Measurements from ENCODE around the gene ARHGEF37.

The ARHGEF37 gene

GRCh38 chr5:149680810-149681221 lies 99.5 kb downstream of the ARHGEF37 start:
- TF ChIP-seq CTCF (IDR thresholded peaks at IDR 0.05; ENCODE audit: low read depth, low read length), result no peak
- DNase-seq (ENCODE audit: extremely low read depth, low read depth), result no peak

- no peak for TF ChIP-seq CTCF (IDR thresholded peaks at IDR 0.05; ENCODE audit: low read depth, low read length)
- no peak for DNase-seq (ENCODE audit: extremely low read depth, low read depth)
Measured at GRCh38 chr5:149681252-149681651, 100.0 kb downstream of the ARHGEF37 start.

- no peak for DNase-seq (ENCODE audit: extremely low read depth, low read depth)
- no peak for TF ChIP-seq CTCF (IDR thresholded peaks at IDR 0.05; ENCODE audit: low read depth, low read length)
Measured at GRCh38 chr5:149681922-149682321, 100.6 kb downstream of the ARHGEF37 start.

- TF ChIP-seq CTCF (IDR thresholded peaks at IDR 0.05; ENCODE audit: low read depth, low read length), result no peak
- DNase-seq (ENCODE audit: extremely low read depth, low read depth), result no peak
Measured at GRCh38 chr5:149682532-149683075, 101.3 kb downstream of the ARHGEF37 start.

- no peak for TF ChIP-seq CTCF (IDR thresholded peaks at IDR 0.05; ENCODE audit: low read depth, low read length)
- DNase-seq (ENCODE audit: extremely low read depth, low read depth), result no peak
Measured at GRCh38 chr5:149683964-149684363, 102.7 kb downstream of the ARHGEF37 start.

GRCh38 chr5:149684371-149684770 lies 103.1 kb downstream of the ARHGEF37 start:
- DNase-seq (ENCODE audit: extremely low read depth, low read depth), result no peak
- no peak for TF ChIP-seq CTCF (IDR thresholded peaks at IDR 0.05; ENCODE audit: low read depth, low read length)
